Activated naive CD4-positive, alpha-beta T cell treated with anti-CD3 and anti-CD28 coated beads, Interleukin-2, amount 50 U/mL, for 24 hours (primary cell): ENCODE measurements around the gene LMLN.

ENCODE experiments used
- H3K27ac Mint-ChIP-seq: one replicate; pipeline ENCODE4 v1.8.0; 2021; ENCODE audit warnings: mild to moderate bottlenecking, mixed read lengths
- H3K27me3 Mint-ChIP-seq: one replicate; pipeline ENCODE4 v1.8.0; 2021; ENCODE audit warnings: mixed read lengths
- H3K36me3 Mint-ChIP-seq: one replicate; pipeline ENCODE4 v1.8.0; 2021; ENCODE audit warnings: mixed read lengths
- H3K4me1 Mint-ChIP-seq: one replicate; pipeline ENCODE4 v1.8.0; 2021; ENCODE audit warnings: mixed read lengths
- H3K4me3 Mint-ChIP-seq: one replicate; pipeline ENCODE4 v1.8.0; 2021; ENCODE audit warnings: mild to moderate bottlenecking, mixed read lengths
- H3K9me3 Mint-ChIP-seq: one replicate; pipeline ENCODE4 v1.8.0; 2021; ENCODE audit warnings: mixed read lengths

LMLN gene

GRCh38 chr3:197983076-197983475, 23.1 kb downstream of the LMLN start:
- peaks cover 20% of the 10 kb centered on the region for H3K4me1 Mint-ChIP-seq
- H3K27me3 Mint-ChIP-seq: no peaks in the 10 kb centered on the region
- peak overlapping the region; percentile 53 for H3K27ac Mint-ChIP-seq
- H3K36me3 Mint-ChIP-seq: peaks cover 8% of the 10 kb centered on the region
- H3K9me3 Mint-ChIP-seq: no peaks in the 10 kb centered on the region
- no peak overlapping the region for H3K4me3 Mint-ChIP-seq

GRCh38 chr3:197989651-197990050, 29.6 kb downstream of the LMLN start:
- H3K9me3 Mint-ChIP-seq: no peaks in the 10 kb centered on the region
- no peaks in the 10 kb centered on the region for H3K4me1 Mint-ChIP-seq
- peaks cover 24% of the 10 kb centered on the region for H3K36me3 Mint-ChIP-seq
- no peaks in the 10 kb centered on the region for H3K27me3 Mint-ChIP-seq
- H3K4me3 Mint-ChIP-seq: no peak overlapping the region
- H3K27ac Mint-ChIP-seq: no peak overlapping the region

- no peaks in the 10 kb centered on the region for H3K4me1 Mint-ChIP-seq
- peaks cover 22% of the 10 kb centered on the region for H3K36me3 Mint-ChIP-seq
- no peak overlapping the region for H3K27ac Mint-ChIP-seq
- H3K27me3 Mint-ChIP-seq: no peaks in the 10 kb centered on the region
- H3K4me3 Mint-ChIP-seq: no peak overlapping the region
- H3K9me3 Mint-ChIP-seq: no peaks in the 10 kb centered on the region
Observed at GRCh38 chr3:197994736-197995135, 34.7 kb downstream of the LMLN start.

GRCh38 chr3:197996855-197997254, 36.8 kb downstream of the LMLN start:
- Mint-ChIP-seq H3K4me1 (no peaks in the 10 kb centered on the region), H3K9me3 (no peaks in the 10 kb centered on the region), H3K4me3 (no peak overlapping the region), H3K27ac (no peak overlapping the region), H3K27me3 (no peaks in the 10 kb centered on the region), H3K36me3 (peaks cover 23% of the 10 kb centered on the region)

GRCh38 chr3:197997936-197998335, 37.9 kb downstream of the LMLN start:
- no peaks in the 10 kb centered on the region for H3K9me3 Mint-ChIP-seq
- H3K4me1 Mint-ChIP-seq: no peaks in the 10 kb centered on the region
- H3K36me3 Mint-ChIP-seq: peaks cover 15% of the 10 kb centered on the region

GRCh38 chr3:198017090-198017489, 57.1 kb downstream of the LMLN start:
- H3K4me1 Mint-ChIP-seq: no peaks in the 10 kb centered on the region
- no peak overlapping the region for H3K4me3 Mint-ChIP-seq
- H3K9me3 Mint-ChIP-seq: no peaks in the 10 kb centered on the region
- H3K27me3 Mint-ChIP-seq: no peaks in the 10 kb centered on the region
- no peak overlapping the region for H3K27ac Mint-ChIP-seq
- peaks cover 9% of the 10 kb centered on the region for H3K36me3 Mint-ChIP-seq

More at GRCh38 chr3:197997936-197998335, 37.9 kb downstream of the LMLN start:
- H3K4me3 Mint-ChIP-seq: no peak overlapping the region
- no peak overlapping the region for H3K27ac Mint-ChIP-seq
- no peaks in the 10 kb centered on the region for H3K27me3 Mint-ChIP-seq

- Mint-ChIP-seq H3K4me3 (no peak overlapping the region), H3K27me3 (no peaks in the 10 kb centered on the region), H3K36me3 (peaks cover 11% of the 10 kb centered on the region), H3K27ac (no peak overlapping the region), H3K4me1 (no peaks in the 10 kb centered on the region), H3K9me3 (no peaks in the 10 kb centered on the region)
Observed at GRCh38 chr3:198018416-198018815, 58.4 kb downstream of the LMLN start.

- H3K4me3 Mint-ChIP-seq: no peak overlapping the region
- no peaks in the 10 kb centered on the region for H3K4me1 Mint-ChIP-seq
- H3K27ac Mint-ChIP-seq: no peak overlapping the region
- H3K9me3 Mint-ChIP-seq: no peaks in the 10 kb centered on the region
- H3K27me3 Mint-ChIP-seq: no peaks in the 10 kb centered on the region
- peaks cover 11% of the 10 kb centered on the region for H3K36me3 Mint-ChIP-seq
Observed at GRCh38 chr3:198019115-198019514, 59.1 kb downstream of the LMLN start.

- H3K27ac Mint-ChIP-seq: no peak overlapping the region
- no peaks in the 10 kb centered on the region for H3K4me1 Mint-ChIP-seq
- peaks cover 11% of the 10 kb centered on the region for H3K36me3 Mint-ChIP-seq
- no peak overlapping the region for H3K4me3 Mint-ChIP-seq
- no peaks in the 10 kb centered on the region for H3K27me3 Mint-ChIP-seq
- no peaks in the 10 kb centered on the region for H3K9me3 Mint-ChIP-seq
Observed at GRCh38 chr3:198021320-198021719, 61.3 kb downstream of the LMLN start.

GRCh38 chr3:198022604-198023003, 62.6 kb downstream of the LMLN start:
- H3K4me3 Mint-ChIP-seq: no peak overlapping the region
- H3K9me3 Mint-ChIP-seq: no peaks in the 10 kb centered on the region
- no peaks in the 10 kb centered on the region for H3K27me3 Mint-ChIP-seq
- H3K36me3 Mint-ChIP-seq: peaks cover 13% of the 10 kb centered on the region
- H3K4me1 Mint-ChIP-seq: no peaks in the 10 kb centered on the region
- no peak overlapping the region for H3K27ac Mint-ChIP-seq

- H3K27me3 Mint-ChIP-seq: no peaks in the 10 kb centered on the region
- no peak overlapping the region for H3K4me3 Mint-ChIP-seq
- no peak overlapping the region for H3K27ac Mint-ChIP-seq
- no peaks in the 10 kb centered on the region for H3K4me1 Mint-ChIP-seq
- H3K36me3 Mint-ChIP-seq: peaks cover 17% of the 10 kb centered on the region
- H3K9me3 Mint-ChIP-seq: no peaks in the 10 kb centered on the region
Observed at GRCh38 chr3:198025644-198026043, 65.6 kb downstream of the LMLN start.

GRCh38 chr3:198026620-198027019, 66.6 kb downstream of the LMLN start:
- Mint-ChIP-seq H3K4me3 (no peak overlapping the region), H3K36me3 (peaks cover 13% of the 10 kb centered on the region), H3K27me3 (no peaks in the 10 kb centered on the region), H3K4me1 (no peaks in the 10 kb centered on the region), H3K27ac (no peak overlapping the region), H3K9me3 (no peaks in the 10 kb centered on the region)

GRCh38 chr3:198027045-198027798, 67.2 kb downstream of the LMLN start:
- peaks cover 10% of the 10 kb centered on the region for H3K36me3 Mint-ChIP-seq
- H3K27ac Mint-ChIP-seq: no peak overlapping the region
- H3K4me1 Mint-ChIP-seq: no peaks in the 10 kb centered on the region
- no peaks in the 10 kb centered on the region for H3K27me3 Mint-ChIP-seq
- H3K9me3 Mint-ChIP-seq: no peaks in the 10 kb centered on the region
- no peak overlapping the region for H3K4me3 Mint-ChIP-seq

GRCh38 chr3:198027799-198028390, 67.9 kb downstream of the LMLN start:
- Mint-ChIP-seq H3K27ac (no peak overlapping the region), H3K27me3 (no peaks in the 10 kb centered on the region), H3K36me3 (peaks cover 10% of the 10 kb centered on the region), H3K4me3 (no peak overlapping the region), H3K4me1 (no peaks in the 10 kb centered on the region), H3K9me3 (no peaks in the 10 kb centered on the region)

GRCh38 chr3:198028718-198029117, 68.7 kb downstream of the LMLN start:
- Mint-ChIP-seq H3K9me3 (no peaks in the 10 kb centered on the region), H3K27ac (no peak overlapping the region), H3K4me3 (no peak overlapping the region), H3K27me3 (no peaks in the 10 kb centered on the region), H3K4me1 (no peaks in the 10 kb centered on the region), H3K36me3 (peaks cover 10% of the 10 kb centered on the region)

- Mint-ChIP-seq H3K9me3 (no peaks in the 10 kb centered on the region), H3K4me1 (no peaks in the 10 kb centered on the region), H3K36me3 (peaks cover 10% of the 10 kb centered on the region), H3K27me3 (no peaks in the 10 kb centered on the region), H3K27ac (no peak overlapping the region), H3K4me3 (no peak overlapping the region)
Observed at GRCh38 chr3:198030125-198030524, 70.1 kb downstream of the LMLN start.
